ENCODE measurements around the gene CDKL1.

- TF ChIP-seq CTCF (tag by site-specific recombination; IDR thresholded peaks at IDR 0.05): no peak
- TF ChIP-seq PRDM4 (tag by site-specific recombination; IDR thresholded peaks at IDR 0.05): peak; percentile 53; the same call in 1 of the 2 replicates
- TF ChIP-seq PRDM1 (tag by site-specific recombination; IDR thresholded peaks at IDR 0.05): no peak
- TF ChIP-seq ZSCAN18 (tag by site-specific recombination; IDR thresholded peaks at IDR 0.05): no peak
- no peak for TF ChIP-seq REPIN1 (tag by site-specific recombination; IDR thresholded peaks at IDR 0.05; ENCODE audit: low read depth)
- TF ChIP-seq ZNF623 (tag by site-specific recombination; IDR thresholded peaks at IDR 0.05): no peak
- no peak for TF ChIP-seq ZNF324 (tag by site-specific recombination; IDR thresholded peaks at IDR 0.05)
- no peak for TF ChIP-seq YY1 (tag by site-specific recombination; IDR thresholded peaks at IDR 0.05)
- no peak for TF ChIP-seq REST (tag by site-specific recombination; IDR thresholded peaks at IDR 0.05)
- no peak for TF ChIP-seq ZNF558 (tag by site-specific recombination; IDR thresholded peaks at IDR 0.05)
- no peak for TF ChIP-seq PATZ1 (tag by site-specific recombination; IDR thresholded peaks at IDR 0.05)
These were observed 85.2 kb downstream of the CDKL1 start for GRCh38 chr14:50311337-50311971.

Data from HEK293 (cell line).